RWPE2 (cell line): ENCODE results near the gene ICAM1.
A peak's percentile ranks its signal among the peaks of the same experiment; 100 is the strongest.

Source experiments
- ATAC-seq: fragments of 200-7000 bp; cut with Tn5 transposase; 3 replicates; pipeline ENCODE4 v1.9.1; 2021; ENCODE audit warnings: low read depth
- DNase-seq: peaks from one replicate; pipeline ENCODE4 v3.0.0-alpha.2; 2020; ENCODE audit warnings: low spot score
- H3K27ac ChIP-seq: fragments of 450-650 bp; 2 replicates; pipeline ENCODE4 v1.5.1; 2017; ENCODE audit warnings: mild to moderate bottlenecking; ENCODE audit not compliant: poor library complexity, severe bottlenecking
- H3K27me3 ChIP-seq: fragments of 250-450 bp; sonication (Bioruptor Pico); 2 replicates; pipeline ENCODE4 v1.5.1; 2021; ENCODE audit warnings: mild to moderate bottlenecking, moderate library complexity; ENCODE audit not compliant: insufficient read depth, poor library complexity, severe bottlenecking
- H3K36me3 ChIP-seq: fragments of 250-450 bp; sonication (Bioruptor Pico); 2 replicates; pipeline ENCODE4 v1.5.1; 2020; ENCODE audit warnings: low read depth, mild to moderate bottlenecking, moderate library complexity
- H3K4me1 ChIP-seq: fragments of 250-450 bp; sonication (Bioruptor Pico); 2 replicates; pipeline ENCODE4 v1.5.1; 2021; ENCODE audit warnings: mild to moderate bottlenecking, moderate library complexity; ENCODE audit not compliant: insufficient read depth, poor library complexity, severe bottlenecking
- H3K4me3 ChIP-seq: fragments of 250-450 bp; sonication (Bioruptor Pico); 2 replicates; pipeline ENCODE4 v1.5.1; 2021; ENCODE audit warnings: mild to moderate bottlenecking, moderate library complexity; ENCODE audit not compliant: severe bottlenecking
- H3K9me3 ChIP-seq: fragments of 250-450 bp; sonication (Bioruptor Pico); 2 replicates; pipeline ENCODE4 v1.5.1; 2021; ENCODE audit warnings: mild to moderate bottlenecking, moderate library complexity; ENCODE audit not compliant: severe bottlenecking
- CTCF ChIP-seq: fragments of 450-650 bp; IDR thresholded peaks from one replicate; pipeline ENCODE4 v1.5.1; 2017; ENCODE audit warnings: mild to moderate bottlenecking, moderate library complexity; ENCODE audit not compliant: poor library complexity, severe bottlenecking

ICAM1 gene

GRCh38 chr19:10259162-10259905 is 11.6 kb upstream of the ICAM1 start:
- peaks cover 31% of the 10 kb centered on the region for H3K36me3 ChIP-seq
- DNase-seq, result peak; percentile 82
- peak; percentile 82 for TF ChIP-seq CTCF
- peak; percentile 40; the same call in 2 of the 3 replicates for ATAC-seq
- no peaks in the 10 kb centered on the region for H3K27me3 ChIP-seq
- no peaks in the 10 kb centered on the region for H3K9me3 ChIP-seq
- peak overlapping the region; percentile 25 for H3K27ac ChIP-seq
- H3K4me3 ChIP-seq, result no peak overlapping the region
- H3K4me1 ChIP-seq, result peaks cover 11% of the 10 kb centered on the region

GRCh38 chr19:10260141-10260584 is 10.8 kb upstream of the ICAM1 start:
- Histone ChIP-seq H3K9me3 (no peaks in the 10 kb centered on the region), H3K4me3 (no peak overlapping the region), H3K4me1 (peaks cover 11% of the 10 kb centered on the region), H3K27ac (peak overlapping the region; percentile 25), H3K27me3 (no peaks in the 10 kb centered on the region), H3K36me3 (peaks cover 23% of the 10 kb centered on the region)
- ATAC-seq, result peak; percentile 87
- no peak for TF ChIP-seq CTCF
- peak; percentile 80 for DNase-seq

GRCh38 chr19:10262771-10263170 is 8.1 kb upstream of the ICAM1 start:
- Histone ChIP-seq H3K27ac (no peak overlapping the region), H3K4me3 (no peak overlapping the region), H3K36me3 (peaks cover 7% of the 10 kb centered on the region), H3K9me3 (no peaks in the 10 kb centered on the region), H3K27me3 (no peaks in the 10 kb centered on the region), H3K4me1 (peaks cover 11% of the 10 kb centered on the region)
- no peak for TF ChIP-seq CTCF
- ATAC-seq (no peak), DNase-seq (no peak)

GRCh38 chr19:10266706-10267105 is 4.2 kb upstream of the ICAM1 start:
- no peak for DNase-seq
- Histone ChIP-seq H3K4me3 (no peak overlapping the region), H3K4me1 (no peaks in the 10 kb centered on the region), H3K9me3 (no peaks in the 10 kb centered on the region), H3K27me3 (peaks cover 11% of the 10 kb centered on the region), H3K36me3 (no peaks in the 10 kb centered on the region), H3K27ac (no peak overlapping the region)
- no peak for ATAC-seq
- no peak for TF ChIP-seq CTCF

GRCh38 chr19:10268071-10268470 is 2.8 kb upstream of the ICAM1 start:
- no peak overlapping the region for H3K27ac ChIP-seq
- no peaks in the 10 kb centered on the region for H3K4me1 ChIP-seq
- TF ChIP-seq CTCF, result no peak
- no peak for DNase-seq
- no peaks in the 10 kb centered on the region for H3K36me3 ChIP-seq
- no peak overlapping the region for H3K4me3 ChIP-seq
- no peaks in the 10 kb centered on the region for H3K9me3 ChIP-seq
- no peak for ATAC-seq
- peaks cover 11% of the 10 kb centered on the region for H3K27me3 ChIP-seq
